Coronary artery (tissue), 2 donors: ENCODE measurements around the gene WLS.
"Not testable (repeated sequence)": the region's sequence is repeated elsewhere in the genome, so short reads cannot be mapped to it uniquely, and the experiment has no call there.

ENCODE experiments used
- DNase-seq: peaks from one replicate; pipeline ENCODE4 v3.0.0-alpha.2; 2017; ENCODE audit warnings: low spot score
- H3K27ac ChIP-seq, 2 donors: fragments of 200-600 bp; sonication (generic); one replicate each; pipeline ENCODE4 v1.5.1; 2016 to 2019
- H3K4me3 ChIP-seq: fragments of 200-600 bp; sonication (generic); 2 replicates; pipeline ENCODE4 v1.5.1; 2016; ENCODE audit warnings: mild to moderate bottlenecking, moderate library complexity
- TF ChIP-seq, protein P1 (sequence below): fragments of 200-600 bp; sonication (generic); IDR thresholded peaks from one replicate; pipeline ENCODE4 v1.5.1; 2019; ENCODE audit warnings: antibody characterized with exemption

WLS gene

GRCh38 chr1:68270951-68271350, 38.6 kb upstream of the WLS start:
- Histone ChIP-seq H3K4me3 (no peak overlapping the region), H3K27ac (no peak overlapping the region)
- TF ChIP-seq, protein P1, sequence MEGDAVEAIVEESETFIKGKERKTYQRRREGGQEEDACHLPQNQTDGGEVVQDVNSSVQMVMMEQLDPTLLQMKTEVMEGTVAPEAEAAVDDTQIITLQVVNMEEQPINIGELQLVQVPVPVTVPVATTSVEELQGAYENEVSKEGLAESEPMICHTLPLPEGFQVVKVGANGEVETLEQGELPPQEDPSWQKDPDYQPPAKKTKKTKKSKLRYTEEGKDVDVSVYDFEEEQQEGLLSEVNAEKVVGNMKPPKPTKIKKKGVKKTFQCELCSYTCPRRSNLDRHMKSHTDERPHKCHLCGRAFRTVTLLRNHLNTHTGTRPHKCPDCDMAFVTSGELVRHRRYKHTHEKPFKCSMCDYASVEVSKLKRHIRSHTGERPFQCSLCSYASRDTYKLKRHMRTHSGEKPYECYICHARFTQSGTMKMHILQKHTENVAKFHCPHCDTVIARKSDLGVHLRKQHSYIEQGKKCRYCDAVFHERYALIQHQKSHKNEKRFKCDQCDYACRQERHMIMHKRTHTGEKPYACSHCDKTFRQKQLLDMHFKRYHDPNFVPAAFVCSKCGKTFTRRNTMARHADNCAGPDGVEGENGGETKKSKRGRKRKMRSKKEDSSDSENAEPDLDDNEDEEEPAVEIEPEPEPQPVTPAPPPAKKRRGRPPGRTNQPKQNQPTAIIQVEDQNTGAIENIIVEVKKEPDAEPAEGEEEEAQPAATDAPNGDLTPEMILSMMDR: no peak
- DNase-seq: no peak

GRCh38 chr1:68269637-68270430, 37.5 kb upstream of the WLS start:
- DNase-seq: no peak
- TF ChIP-seq, protein P1: no peak
- Histone ChIP-seq H3K27ac (no peak overlapping the region), H3K4me3 (no peak overlapping the region)

DNA sequence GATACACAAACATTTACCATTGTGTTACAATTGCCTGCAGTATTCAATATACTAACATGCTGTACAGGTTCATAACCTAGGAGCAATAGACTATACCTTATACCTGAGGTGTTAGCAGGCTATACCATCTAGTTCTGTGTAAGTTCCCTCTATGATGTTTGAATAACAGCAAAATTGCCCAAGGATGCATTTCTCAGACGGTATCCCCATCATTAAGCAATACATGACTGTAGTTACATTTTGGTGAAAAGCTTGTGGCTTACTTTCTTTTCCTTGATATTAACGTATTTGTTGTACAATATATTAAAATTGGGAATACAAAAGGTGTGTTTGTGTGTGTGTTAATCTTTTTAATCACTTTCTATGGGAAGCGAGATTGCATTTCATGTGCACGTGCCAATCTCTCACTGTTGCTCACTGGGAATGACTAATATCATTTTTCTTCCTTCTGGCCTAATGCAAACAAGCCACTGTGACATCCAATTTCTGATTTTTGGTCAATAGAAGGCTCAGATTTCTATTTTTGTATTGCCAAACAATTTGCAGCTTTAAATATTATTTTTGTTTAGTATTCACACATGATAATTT, 36.7 kb upstream of the WLS start:
- TF ChIP-seq, protein P1: no peak
- no peak for DNase-seq
- H3K4me3 ChIP-seq: no peak overlapping the region
- no peak overlapping the region for H3K27ac ChIP-seq

- not testable (repeated sequence) for DNase-seq
These were observed 24.5 kb upstream of the WLS start for GRCh38 chr1:68256824-68257223.

DNA sequence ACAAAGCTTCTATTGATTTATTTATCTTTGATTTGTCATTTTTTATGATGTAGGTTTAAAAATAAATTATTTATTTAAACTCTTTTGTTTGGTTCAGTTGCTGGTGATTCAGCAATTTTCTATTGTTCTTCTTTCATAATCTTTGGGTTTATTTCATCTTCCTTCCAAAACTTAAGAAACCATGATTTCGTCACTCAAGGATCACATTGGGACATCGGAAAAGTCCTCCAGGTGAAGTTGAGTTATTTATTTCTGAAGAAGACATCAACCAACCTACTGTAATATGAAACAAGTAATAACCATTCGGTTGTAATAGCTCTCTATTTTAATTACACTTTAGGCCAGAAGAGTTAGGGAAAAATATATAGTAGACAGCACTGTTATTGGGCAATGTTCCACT, 23.0 kb upstream of the WLS start:
- no peak overlapping the region for H3K4me3 ChIP-seq
- DNase-seq: no peak
- TF ChIP-seq, protein P1: no peak
- no peak overlapping the region for H3K27ac ChIP-seq

More at GRCh38 chr1:68256824-68257223, 24.5 kb upstream of the WLS start:
- H3K4me3 ChIP-seq, H3K27ac ChIP-seq: not testable (repeated sequence)

- TF ChIP-seq, protein P1: no peak
- H3K4me3 ChIP-seq: no peak overlapping the region
- H3K27ac ChIP-seq: no peak overlapping the region
- DNase-seq: no peak
These were observed 22.4 kb upstream of the WLS start for GRCh38 chr1:68254667-68255226.

GRCh38 chr1:68237040-68237439, 4.7 kb upstream of the WLS start:
- TF ChIP-seq, protein P1: no peak
- Histone ChIP-seq H3K27ac (no peak overlapping the region), H3K4me3 (no peak overlapping the region)
- no peak for DNase-seq
